ENCODE results near the gene HLCS.
"Not testable (repeated sequence)": the region's sequence is repeated elsewhere in the genome, so short reads cannot be mapped to it uniquely, and the experiment has no call there.

Gene HLCS

DNA sequence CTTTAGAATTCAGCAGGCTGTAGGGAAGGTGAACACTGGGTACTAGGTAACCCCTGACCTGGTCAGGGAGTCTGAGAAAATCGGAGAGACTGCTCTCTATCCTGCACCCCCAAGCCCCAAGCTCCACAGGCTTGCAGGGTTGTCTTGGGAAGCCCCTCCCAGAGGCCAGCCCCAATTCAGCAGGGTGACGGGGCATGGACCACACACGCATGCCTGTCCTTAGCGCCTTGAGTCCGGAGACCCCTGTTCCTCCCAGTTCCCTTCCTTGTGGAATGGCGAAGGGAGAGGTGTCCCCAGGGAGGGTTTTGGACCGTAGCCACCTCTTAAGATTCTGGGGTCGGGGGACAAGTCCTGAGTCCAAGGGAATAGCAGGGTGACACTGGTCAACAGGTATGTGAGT lies 116.1 kb downstream of the HLCS start:
- DNase-seq (ENCODE audit: low read depth in 2 of 2) = no peak

GRCh38 chr21:36849461-36850105 lies 116.9 kb downstream of the HLCS start:
- DNase-seq (ENCODE audit: low read depth in 2 of 2) = no peak

GRCh38 chr21:36848730-36849274 lies 117.7 kb downstream of the HLCS start:
- DNase-seq (ENCODE audit: low read depth in 2 of 2) = no peak

GRCh38 chr21:36847189-36847588 lies 119.3 kb downstream of the HLCS start:
- DNase-seq (ENCODE audit: low read depth in 2 of 2) = no peak

DNA sequence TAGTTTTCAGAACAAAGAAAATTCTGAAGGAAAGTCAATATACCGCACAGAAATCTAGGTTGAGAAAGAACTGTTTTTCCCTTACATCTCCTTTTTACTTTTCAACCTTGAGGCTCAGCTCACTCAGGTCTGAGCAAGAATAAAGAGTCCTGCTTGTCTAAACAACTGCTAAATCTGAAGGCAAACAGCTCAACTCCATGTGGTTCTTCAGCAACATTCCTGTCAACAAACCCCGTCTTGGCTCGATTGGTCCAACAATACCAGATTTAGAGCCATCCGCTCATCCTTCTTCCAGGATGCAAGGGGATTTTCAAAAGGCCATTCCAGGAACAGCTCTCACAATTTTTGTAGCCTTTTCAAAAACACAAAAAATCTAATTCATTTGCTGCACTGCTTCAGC lies 119.8 kb downstream of the HLCS start:
- DNase-seq (ENCODE audit: low read depth in 2 of 2) = no peak

DNA sequence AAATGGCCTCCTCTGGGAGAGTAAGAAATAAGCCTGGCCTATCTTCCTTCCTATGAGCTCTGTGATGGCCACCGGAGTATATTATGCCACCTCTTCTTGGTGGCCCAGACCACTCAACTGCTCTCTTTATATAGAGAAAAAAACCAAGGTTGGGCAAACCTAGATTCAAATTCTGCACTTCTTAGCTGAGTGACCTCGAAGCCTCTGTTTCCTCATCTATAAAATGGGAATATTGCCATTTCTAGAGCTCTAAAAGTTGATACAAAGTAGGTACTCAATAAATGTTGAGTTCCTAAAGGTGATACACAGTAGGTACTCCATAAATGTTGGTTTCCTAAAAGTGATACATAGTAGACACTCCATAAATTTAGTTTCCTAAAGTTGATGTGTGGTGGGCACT lies 120.7 kb downstream of the HLCS start:
- no peak for DNase-seq (ENCODE audit: low read depth in 2 of 2)

DNA sequence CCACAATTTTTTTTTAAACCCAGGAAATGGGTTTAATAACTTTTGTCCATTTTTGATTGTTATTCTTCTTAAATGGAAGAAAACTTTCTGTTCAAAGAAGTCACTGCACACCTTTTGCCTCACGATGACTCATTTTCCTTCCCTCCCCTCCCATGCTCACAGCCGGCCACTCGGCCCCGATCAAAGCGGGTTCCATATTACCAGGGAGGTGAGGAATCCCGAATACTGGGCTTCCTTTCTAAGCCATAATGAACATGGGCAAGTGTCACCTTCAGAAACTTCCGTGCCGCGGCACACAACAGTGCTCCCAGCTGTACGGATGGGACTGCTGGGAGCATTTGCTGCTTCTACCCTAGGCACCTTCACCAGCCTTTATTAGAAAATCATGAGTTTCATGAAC lies 121.4 kb downstream of the HLCS start:
- DNase-seq (ENCODE audit: low read depth in 2 of 2) = no peak

- DNase-seq (ENCODE audit: low read depth in 2 of 2) = no peak
Observed at GRCh38 chr21:36841866-36842265, 124.6 kb downstream of the HLCS start.

DNA sequence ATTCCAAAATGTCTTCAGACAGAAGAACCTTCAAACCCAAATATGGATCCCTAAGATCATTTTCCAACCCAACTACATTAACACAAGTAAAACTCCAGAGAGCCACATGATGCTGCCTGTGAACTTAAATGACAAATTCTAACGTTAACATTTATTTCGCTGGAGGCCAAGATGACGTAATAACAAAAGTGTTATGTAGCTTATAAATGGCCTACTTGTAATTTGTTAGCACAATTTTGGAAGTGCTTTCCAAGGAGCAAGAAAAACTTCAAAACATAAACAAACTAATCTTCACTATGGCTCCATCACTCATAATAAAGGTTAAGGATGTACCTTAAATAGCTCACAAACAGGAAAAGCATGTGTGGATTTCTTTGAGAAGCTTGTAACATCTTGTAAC lies 126.7 kb downstream of the HLCS start:
- no peak for DNase-seq (ENCODE audit: low read depth in 2 of 2)

DNA sequence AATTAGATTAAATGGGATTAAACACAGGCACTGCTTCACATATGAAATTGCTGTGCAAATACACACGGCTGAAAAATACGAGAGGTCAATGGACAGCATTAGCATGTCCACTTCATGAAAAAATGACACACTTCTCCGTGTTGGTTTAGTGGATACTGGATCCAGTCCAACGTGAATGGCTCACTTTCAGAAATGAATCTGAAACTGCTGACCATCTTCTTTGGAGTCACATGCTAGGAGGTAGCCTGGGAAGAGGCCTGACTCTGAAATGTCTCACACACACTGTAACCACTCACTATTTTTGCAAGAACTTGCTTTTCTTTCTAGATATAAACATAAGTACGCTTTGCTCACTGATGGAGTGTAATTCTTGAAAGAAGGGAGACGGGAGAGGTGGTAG lies 127.3 kb downstream of the HLCS start:
- DNase-seq (ENCODE audit: low read depth in 2 of 2) = no peak

GRCh38 chr21:36835383-36835795 lies 131.1 kb downstream of the HLCS start:
- DNase-seq (ENCODE audit: low read depth in 2 of 2) = no peak

- no peak for DNase-seq (ENCODE audit: low read depth in 2 of 2)
Observed at GRCh38 chr21:36834192-36834591, 132.3 kb downstream of the HLCS start.

- DNase-seq (ENCODE audit: low read depth in 2 of 2) = no peak
Observed at GRCh38 chr21:36830100-36830499, 136.4 kb downstream of the HLCS start.

- DNase-seq (ENCODE audit: low read depth in 2 of 2) = no peak
Observed at GRCh38 chr21:36828891-36829515, 137.5 kb downstream of the HLCS start.

- DNase-seq (ENCODE audit: low read depth in 2 of 2) = no peak
Observed at GRCh38 chr21:36828208-36828607, 138.3 kb downstream of the HLCS start.

DNA sequence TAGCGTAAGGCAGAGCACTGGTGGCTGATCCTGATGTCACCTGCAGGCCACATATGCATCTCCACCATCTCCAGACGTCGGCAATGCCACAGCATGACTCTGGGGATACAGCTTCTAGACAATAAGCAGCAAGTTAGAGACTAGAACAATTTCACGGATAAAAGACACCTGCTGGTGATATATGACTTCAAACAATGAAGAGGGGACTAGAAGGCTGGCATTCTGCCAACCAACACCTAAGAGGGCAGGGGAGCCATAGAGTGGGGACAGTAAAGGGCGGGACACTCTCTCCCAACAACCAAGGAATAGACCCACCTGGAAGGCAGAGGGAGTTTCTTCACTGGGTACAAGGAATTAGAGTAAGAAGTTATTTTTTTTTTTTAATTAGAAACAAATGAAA lies 140.8 kb downstream of the HLCS start:
- no peak for DNase-seq (ENCODE audit: low read depth in 2 of 2)

DNA sequence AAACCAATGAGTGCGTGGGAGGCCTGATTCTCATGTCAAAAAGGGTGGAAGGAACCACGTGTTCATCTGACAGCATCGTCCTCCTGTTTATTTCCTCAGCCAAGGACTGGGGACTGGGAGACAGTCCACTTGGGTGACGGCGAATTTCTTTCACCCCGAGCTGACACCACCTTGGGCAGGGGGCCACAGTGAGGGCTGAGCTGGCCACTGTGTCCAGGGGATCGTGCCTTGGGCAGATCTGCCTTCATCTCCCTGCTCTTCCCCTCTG lies 145.5 kb downstream of the HLCS start:
- no peak for DNase-seq (ENCODE audit: low read depth in 2 of 2)

DNA sequence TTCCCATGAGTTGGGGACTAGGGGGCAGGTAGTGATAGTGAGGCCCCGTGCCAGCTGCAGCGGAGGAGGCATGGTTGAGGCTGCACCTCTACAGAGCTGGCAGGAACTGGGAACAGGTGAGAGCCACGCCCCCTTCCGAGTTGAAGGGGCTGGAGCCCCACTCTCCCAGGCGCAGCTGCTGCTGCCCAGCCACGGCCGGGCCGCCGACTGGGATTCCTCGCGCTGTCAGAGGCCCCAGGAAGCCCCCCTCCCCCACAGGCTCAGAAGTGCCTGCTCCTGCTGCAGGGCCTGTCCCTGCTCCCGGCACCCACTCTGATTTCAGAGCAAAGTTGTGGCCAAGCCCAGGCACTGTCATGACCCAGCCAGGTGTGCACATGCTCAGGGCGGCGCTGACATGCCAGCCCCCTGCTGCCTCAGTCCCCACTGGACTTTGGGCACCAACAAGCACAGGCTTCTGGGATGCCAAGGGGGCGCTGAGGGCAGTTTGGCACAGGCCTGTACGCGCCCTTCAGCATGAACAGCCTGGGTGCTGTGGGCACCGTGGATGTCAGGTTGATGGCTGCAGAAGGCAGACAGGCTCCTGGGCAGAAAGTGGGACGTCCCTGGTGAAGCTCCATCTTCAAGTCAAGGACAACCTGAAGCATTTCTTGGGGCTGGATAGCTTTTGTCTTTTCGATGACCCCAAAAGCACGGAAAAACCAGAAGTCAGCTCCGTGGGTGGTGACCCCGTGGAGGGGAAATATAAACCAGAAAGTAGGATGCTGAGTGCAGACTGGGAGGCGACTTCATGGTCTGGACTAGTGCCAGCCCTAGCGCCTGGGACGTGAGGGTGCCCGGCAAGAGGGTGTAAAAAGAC lies 146.1 kb downstream of the HLCS start:
- no peak for DNase-seq (ENCODE audit: low read depth in 2 of 2)

GRCh38 chr21:36817732-36818450 lies 148.6 kb downstream of the HLCS start:
- no peak for DNase-seq (ENCODE audit: low read depth in 2 of 2)

GRCh38 chr21:36816561-36817130 lies 149.8 kb downstream of the HLCS start:
- no peak for DNase-seq (ENCODE audit: low read depth in 2 of 2)

GRCh38 chr21:36816026-36816425 lies 150.4 kb downstream of the HLCS start:
- not testable (repeated sequence) for DNase-seq (ENCODE audit: low read depth in 2 of 2)

- no peak for DNase-seq (ENCODE audit: low read depth in 2 of 2)
Observed at GRCh38 chr21:36815284-36815683, 151.2 kb downstream of the HLCS start.
